HG03060 (cell line): ENCODE measurements around the gene KCNS1.
"Not testable (repeated sequence)": the region's sequence is repeated elsewhere in the genome, so short reads cannot be mapped to it uniquely, and the experiment has no call there.

ENCODE experiments used
- ATAC-seq: cut with Tn5 transposase; IDR thresholded peaks from one replicate; pipeline ENCODE4 v1.9.1; 2021; ENCODE audit warnings: low read depth, moderate number of reproducible peaks; ENCODE audit not compliant: unreplicated experiment

The KCNS1 gene

GRCh38 chr20:45100563-45101245 lies at the start of gene KCNS1:
Gene KCNS1 (minus strand): TSS chr20:45101127. CDS start chr20:45099236, 1,891 bp downstream.
- ATAC-seq = no peak

GRCh38 chr20:45149062-45149461 lies 48.1 kb upstream of the KCNS1 start:
- ATAC-seq = no peak

- no peak for ATAC-seq
Measured at GRCh38 chr20:45140836-45141235, 39.9 kb upstream of the KCNS1 start.

GRCh38 chr20:45139733-45140375 lies 38.9 kb upstream of the KCNS1 start:
- ATAC-seq = not testable (repeated sequence)

GRCh38 chr20:45138561-45139300 lies 37.8 kb upstream of the KCNS1 start:
- no peak for ATAC-seq

- ATAC-seq = no peak
Measured at GRCh38 chr20:45136911-45137310, 36.0 kb upstream of the KCNS1 start.

GRCh38 chr20:45128099-45128498 lies 27.2 kb upstream of the KCNS1 start:
- no peak for ATAC-seq

GRCh38 chr20:45124365-45124764 lies 23.4 kb upstream of the KCNS1 start, which contains the start of gene WFDC12:
Gene WFDC12 (minus strand): TSS chr20:45124465. CDS start chr20:45124447, 18 bp downstream.
- ATAC-seq = no peak

GRCh38 chr20:45121388-45121787 lies 20.5 kb upstream of the KCNS1 start:
- no peak for ATAC-seq

- no peak for ATAC-seq
Measured at GRCh38 chr20:45119556-45120266, 18.8 kb upstream of the KCNS1 start.

GRCh38 chr20:45118028-45118427 lies 17.1 kb upstream of the KCNS1 start:
- no peak for ATAC-seq

- ATAC-seq = no peak
Measured at GRCh38 chr20:45117581-45117980, 16.7 kb upstream of the KCNS1 start.

GRCh38 chr20:45115829-45116228 lies 14.9 kb upstream of the KCNS1 start:
- ATAC-seq = no peak

- no peak for ATAC-seq
Measured at GRCh38 chr20:45115386-45115774, 14.5 kb upstream of the KCNS1 start.

GRCh38 chr20:45114465-45115385 lies 13.8 kb upstream of the KCNS1 start, which contains the start of gene WFDC5:
Gene WFDC5 (minus strand): TSS chr20:45115174. CDS start chr20:45115083, 91 bp downstream.
- no peak for ATAC-seq

- no peak for ATAC-seq
Measured at GRCh38 chr20:45113865-45114264, 12.9 kb upstream of the KCNS1 start.

- ATAC-seq = no peak
Measured at GRCh38 chr20:45112754-45113153, 11.8 kb upstream of the KCNS1 start.

GRCh38 chr20:45111799-45112471 lies 11.0 kb upstream of the KCNS1 start:
- ATAC-seq = no peak

GRCh38 chr20:45111285-45111684 lies 10.4 kb upstream of the KCNS1 start:
- ATAC-seq = no peak
